Panc1 (cell line): ENCODE data around the gene PARS2. TPM values are rescaled to one million over a fixed set of nuclear protein-coding genes. Genes with fewer than 3 reads are reported as not detected.

ENCODE experiments used
- ATAC-seq: fragments of 200-7000 bp; cut with Tn5 transposase; 2 replicates; pipeline ENCODE4 v1.9.1; 2020; ENCODE audit warnings: mild to moderate bottlenecking, moderate library complexity
- BruUV-seq: library from RNA; stranded (reverse); fragments of 400-500 nt; replicated peaks from 2 replicates; lab custom pipeline; 2021; lab: Mats Ljungman, UMichigan
- CTCF ChIA-PET: fragments of 300-600 bp; sonication (Branson Sonifier 250); formaldehyde crosslinking; loops from one replicate; lab custom pipeline; 2022; ENCODE audit warnings: antibody characterized with exemption; lab: Charles Lee
- POLR2A ChIA-PET: fragments of 300-600 bp; sonication (Branson Sonifier 250); formaldehyde crosslinking; loops from one replicate; lab custom pipeline; 2022; ENCODE audit warnings: antibody characterized with exemption; lab: Charles Lee
- DNase-seq: peaks from one replicate; pipeline ENCODE4 v3.0.0-alpha.2; 2010; ENCODE audit warnings: low read depth, low spot score
- H3K27ac ChIP-seq: 2 replicates; pipeline ENCODE4 v1.5.1; 2011; ENCODE audit warnings: mild to moderate bottlenecking, low read length, inconsistent platforms
- H3K27me3 ChIP-seq: fragments of 200-500 bp; sonication (Bioruptor generic); 2 replicates; pipeline ENCODE4 v1.6.0; 2014; ENCODE audit warnings: low read length, inconsistent platforms; ENCODE audit not compliant: control insufficient read depth, insufficient read depth
- H3K36me3 ChIP-seq: fragments of 200-500 bp; sonication (Bioruptor generic); 2 replicates; pipeline ENCODE4 v1.5.1; 2014; ENCODE audit warnings: inconsistent platforms, mild to moderate bottlenecking, low read length, moderate library complexity; ENCODE audit not compliant: control insufficient read depth, insufficient read depth
- H3K4me1 ChIP-seq: 2 replicates; pipeline ENCODE4 v1.5.1; 2011; ENCODE audit warnings: inconsistent platforms, mild to moderate bottlenecking, low read length, moderate library complexity; ENCODE audit not compliant: control insufficient read depth, insufficient read depth
- H3K4me3 ChIP-seq, 2 experiments: 2 replicates each; pipeline ENCODE4 v1.5.1; 2011 to 2012; ENCODE audit warnings: low read depth in 2 of 2, low read length in 2 of 2, mild to moderate bottlenecking in 2 of 2, inconsistent platforms in 1 of 2, moderate library complexity in 1 of 2
- H3K9me3 ChIP-seq: fragments of 200-500 bp; sonication (Bioruptor generic); 2 replicates; pipeline ENCODE4 v1.5.1; 2014; ENCODE audit warnings: low read depth, mild to moderate bottlenecking, inconsistent platforms, low read length, moderate library complexity; ENCODE audit not compliant: control insufficient read depth, insufficient read depth
- POLR2AphosphoS5 ChIP-seq: IDR thresholded peaks from 2 replicates; pipeline ENCODE4 v1.6.1; 2012; ENCODE audit warnings: mild to moderate bottlenecking, low read depth, low read length, moderate library complexity
- REST ChIP-seq, 2 experiments: IDR thresholded peaks; 2 replicates each; pipeline ENCODE4 v1.6.1; 2011 to 2012; ENCODE audit warnings: low read depth in 2 of 2, control low read depth in 1 of 2, low read length in 1 of 2, mild to moderate bottlenecking in 1 of 2, moderate library complexity in 1 of 2; ENCODE audit not compliant: insufficient read depth in 1 of 2
- SIN3A ChIP-seq: IDR thresholded peaks from 2 replicates; pipeline ENCODE4 v1.6.1; 2012; ENCODE audit warnings: low read depth, mild to moderate bottlenecking, low read length, moderate library complexity, borderline replicate concordance; ENCODE audit not compliant: insufficient read depth
- TCF7L2 ChIP-seq: IDR thresholded peaks from 2 replicates; pipeline ENCODE4 v1.6.1; 2011; ENCODE audit warnings: mild to moderate bottlenecking, low read depth, low read length, inconsistent platforms
- in situ Hi-C: cut with HindIII; loops from 2 replicates; pipeline ENCODE4 v1.10.0; 2016; ENCODE audit warnings: low sequenced_read_pairs, low pct_unique_long_range_greater_than_20kb
- intact Hi-C: fragments of 100-400 bp; cut with micrococcal nuclease; formaldehyde crosslinking; loops from one replicate; pipeline ENCODE4 v1.10.0; 2022; ENCODE audit not compliant: unreplicated experiment
- total RNA-seq: library from RNA; stranded (reverse); gene quantifications from one replicate; pipeline ENCODE4 v1.2.1, GENCODE V29; 2021; ENCODE audit not compliant: unreplicated experiment
- TF ChIP-seq, protein P1 (sequence below): fragments of 450-650 bp; IDR thresholded peaks from 2 replicates; pipeline ENCODE4 v1.5.1; 2017; ENCODE audit warnings: mild to moderate bottlenecking

Gene PARS2
- total RNA-seq, 1 experiment from 2014 or later: 4.4 TPM

DNA sequence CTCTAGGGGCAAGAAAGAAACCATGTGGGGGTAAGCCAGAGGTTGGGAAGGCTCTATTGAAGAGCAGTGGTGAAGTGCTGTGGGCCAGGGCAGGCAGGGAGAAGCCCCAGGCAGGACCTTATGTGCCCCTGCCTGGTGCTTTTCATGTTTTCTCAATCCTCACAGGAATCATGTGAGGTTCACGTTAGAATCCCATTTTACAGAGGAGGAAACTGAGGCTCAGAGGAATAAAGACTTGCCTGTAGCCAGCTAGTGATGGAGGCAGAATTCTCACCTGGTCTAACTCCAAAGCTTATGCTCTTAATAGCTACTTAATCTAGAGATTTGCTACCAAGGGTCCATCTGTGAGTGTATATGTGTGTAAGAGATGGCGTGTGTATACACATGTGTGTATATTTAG is 32.6 kb upstream of the PARS2 start:
- Histone ChIP-seq H3K27ac (no peak overlapping the region), H3K27me3 (no peaks in the 10 kb centered on the region), H3K4me3 (no peak overlapping the region), H3K9me3 (no peaks in the 10 kb centered on the region), H3K4me1 (no peaks in the 10 kb centered on the region; the same call in 1 of the 2 replicates), H3K36me3 (no peaks in the 10 kb centered on the region)
- intact Hi-C loops (no loop called here), in situ Hi-C loops (no loop called here)
- DNase-seq (no peak), ATAC-seq (no peak)
- ChIA-PET CTCF (no interaction called here), POLR2A (no interaction called here)
- no peak for TF ChIP-seq TCF7L2
- no peak for TF ChIP-seq SIN3A
- no peak for TF ChIP-seq POLR2AphosphoS5
- TF ChIP-seq REST (IDR thresholded peaks at IDR 0.05; ENCODE audit: insufficient read depth in 1 of 2, low read depth in 2 of 2, low read length in 1 of 2): no peak
- TF ChIP-seq, protein P1, sequence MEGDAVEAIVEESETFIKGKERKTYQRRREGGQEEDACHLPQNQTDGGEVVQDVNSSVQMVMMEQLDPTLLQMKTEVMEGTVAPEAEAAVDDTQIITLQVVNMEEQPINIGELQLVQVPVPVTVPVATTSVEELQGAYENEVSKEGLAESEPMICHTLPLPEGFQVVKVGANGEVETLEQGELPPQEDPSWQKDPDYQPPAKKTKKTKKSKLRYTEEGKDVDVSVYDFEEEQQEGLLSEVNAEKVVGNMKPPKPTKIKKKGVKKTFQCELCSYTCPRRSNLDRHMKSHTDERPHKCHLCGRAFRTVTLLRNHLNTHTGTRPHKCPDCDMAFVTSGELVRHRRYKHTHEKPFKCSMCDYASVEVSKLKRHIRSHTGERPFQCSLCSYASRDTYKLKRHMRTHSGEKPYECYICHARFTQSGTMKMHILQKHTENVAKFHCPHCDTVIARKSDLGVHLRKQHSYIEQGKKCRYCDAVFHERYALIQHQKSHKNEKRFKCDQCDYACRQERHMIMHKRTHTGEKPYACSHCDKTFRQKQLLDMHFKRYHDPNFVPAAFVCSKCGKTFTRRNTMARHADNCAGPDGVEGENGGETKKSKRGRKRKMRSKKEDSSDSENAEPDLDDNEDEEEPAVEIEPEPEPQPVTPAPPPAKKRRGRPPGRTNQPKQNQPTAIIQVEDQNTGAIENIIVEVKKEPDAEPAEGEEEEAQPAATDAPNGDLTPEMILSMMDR: no peak
- BruUV-seq: no TSS peak

DNA sequence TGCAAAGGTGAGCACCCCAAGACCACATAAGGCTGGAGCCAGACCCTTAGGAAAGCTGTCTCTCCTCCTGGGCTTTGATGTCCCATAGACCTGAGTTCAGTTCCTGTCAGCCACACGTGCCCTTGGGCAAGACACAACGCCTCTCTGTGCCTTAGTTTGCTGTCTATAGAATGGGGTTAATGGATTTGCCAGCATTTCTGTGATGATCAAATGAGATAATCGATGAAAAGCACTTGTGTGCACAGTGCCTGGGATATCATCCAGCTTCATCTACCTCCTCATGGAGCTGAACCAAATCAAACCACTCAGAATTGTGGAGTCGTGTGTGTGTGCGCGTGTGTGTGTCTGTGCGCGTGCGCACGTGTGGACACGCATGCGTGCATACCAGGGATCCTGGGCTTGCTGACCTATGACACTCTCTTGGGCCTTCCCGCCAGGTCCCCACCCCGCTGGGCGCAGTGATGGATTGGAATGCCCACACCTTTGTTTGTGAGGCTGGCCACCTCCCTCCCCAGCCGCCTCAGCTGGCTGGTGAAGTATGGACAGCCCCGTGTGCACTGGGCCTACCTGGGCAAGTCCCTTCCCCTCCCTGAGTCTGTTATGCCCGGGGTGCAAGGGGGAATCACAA is 31.6 kb upstream of the PARS2 start:
- no peak for ATAC-seq

More for the DNA sequence above, 31.6 kb upstream of the PARS2 start:
- Histone ChIP-seq H3K4me1 (no peaks in the 10 kb centered on the region; the same call in 1 of the 2 replicates), H3K4me3 (no peak overlapping the region), H3K27me3 (no peaks in the 10 kb centered on the region), H3K27ac (no peak overlapping the region), H3K36me3 (no peaks in the 10 kb centered on the region), H3K9me3 (no peaks in the 10 kb centered on the region)
- DNase-seq: no peak
- no TSS peak for BruUV-seq
- CTCF ChIA-PET: no interaction called here
- TF ChIP-seq, protein P1: no peak
- TF ChIP-seq REST (IDR thresholded peaks at IDR 0.05; ENCODE audit: insufficient read depth in 1 of 2, low read depth in 2 of 2, low read length in 1 of 2): no peak
- no peak for TF ChIP-seq SIN3A
- TF ChIP-seq POLR2AphosphoS5: no peak
- TF ChIP-seq TCF7L2: no peak
- POLR2A ChIA-PET: no interaction called here
- in situ Hi-C loops (no loop called here), intact Hi-C loops (no loop called here)
